Breast epithelium (tissue), 4 donors: ENCODE data around the gene IRF2. TPM values are rescaled to one million over a fixed set of nuclear protein-coding genes. Genes with fewer than 3 reads are reported as not detected.

Experiments used
- DNase-seq, 2 donors: peaks; one replicate each; pipeline ENCODE4 v3.0.0-alpha.2; 2019; ENCODE audit warnings: low spot score in 2 of 2
- H3K27ac ChIP-seq, 2 donors: fragments of 200-600 bp; sonication (generic) in 1 of 2; one replicate each; pipeline ENCODE4 v1.5.1; 2016 to 2019; ENCODE audit warnings: mild to moderate bottlenecking in 1 of 2
- H3K27me3 ChIP-seq, 2 donors: fragments of 200-600 bp; sonication (generic) in 1 of 2; one replicate each; pipeline versions ENCODE4 v1.5.1 to v1.6.0; 2017 to 2019; ENCODE audit warnings: control low read depth in 1 of 2, mild to moderate bottlenecking in 1 of 2
- H3K36me3 ChIP-seq: fragments of 200-600 bp; one replicate; pipeline ENCODE4 v1.5.1; 2019
- H3K4me1 ChIP-seq, 2 donors: fragments of 200-600 bp; sonication (generic); one replicate each; pipeline ENCODE4 v1.5.1; 2016 to 2019; ENCODE audit warnings: control low read depth in 1 of 2
- H3K4me3 ChIP-seq, 3 donors: fragments of 200-600 bp; sonication (generic); 1 replicate in 2 of 3; 2 replicates in 1 of 3; pipeline ENCODE4 v1.5.1; 2016 to 2019; ENCODE audit warnings: mild to moderate bottlenecking in 3 of 3, moderate library complexity in 2 of 3
- H3K9me3 ChIP-seq, 2 donors: fragments of 200-600 bp; sonication (generic) in 1 of 2; one replicate each; pipeline ENCODE4 v1.5.1; 2016 to 2019; ENCODE audit warnings: control low read depth in 1 of 2
- POLR2A ChIP-seq: fragments of 450-650 bp; IDR thresholded peaks from one replicate; pipeline ENCODE4 v1.6.1; 2016; ENCODE audit warnings: antibody characterized with exemption, mild to moderate bottlenecking, moderate library complexity
- POLR2AphosphoS5 ChIP-seq, 3 donors: sonication (generic); formaldehyde crosslinking; IDR thresholded peaks; one replicate each; pipeline ENCODE4 v1.6.1; 2017; ENCODE audit warnings: antibody characterized with exemption in 3 of 3
- intact Hi-C: fragments of 100-400 bp; cut with DNase I; formaldehyde crosslinking; loops from one replicate; pipeline ENCODE4 v1.15.1; 2023; ENCODE audit warnings: low total_unique reads
- total RNA-seq, 3 donors: library from RNA; depleted of rRNA; stranded (reverse); fragments of >200 nt; gene quantifications; one replicate each; pipeline ENCODE4 v1.1.0, GENCODE V29; 2016
- TF ChIP-seq, protein P1 (sequence below), 3 donors: fragments of 450-650 bp; IDR thresholded peaks; one replicate each; pipeline ENCODE4 v1.5.1; 2016 to 2017; ENCODE audit warnings: antibody characterized with exemption in 3 of 3, mild to moderate bottlenecking in 3 of 3, moderate library complexity in 3 of 3

The IRF2 gene
- total RNA-seq, 3 donors from 2014 or later: 27.4 to 57.8 (median 36.4) TPM

DNA sequence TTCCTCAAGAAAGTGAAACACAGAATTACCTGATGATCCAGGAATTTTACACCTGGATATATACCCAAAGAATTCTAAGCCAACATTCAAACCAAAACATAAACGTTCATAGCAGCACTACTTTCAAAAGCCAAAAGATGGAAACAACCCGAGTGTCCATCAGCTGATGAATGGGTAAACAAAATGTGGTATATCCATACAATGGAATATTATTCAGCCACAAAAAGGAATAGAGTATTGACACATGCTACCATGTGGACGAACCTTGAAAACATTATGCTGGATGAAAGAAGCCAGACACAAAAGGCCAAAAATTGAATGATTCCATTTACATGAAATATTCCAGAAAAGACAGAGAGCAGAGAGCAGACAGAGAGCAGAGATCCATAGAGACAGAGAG lies 52.0 kb downstream of the IRF2 start:
- Histone ChIP-seq H3K4me1 (peaks cover 0 to 6% of the 10 kb centered on the region in 2 donors), H3K9me3 (no peaks in the 10 kb centered on the region), H3K27me3 (no peaks in the 10 kb centered on the region), H3K36me3 (no peaks in the 10 kb centered on the region), H3K4me3 (no peak overlapping the region), H3K27ac (no peak overlapping the region)
- intact Hi-C loops: no loop called here
- TF ChIP-seq, protein P1, sequence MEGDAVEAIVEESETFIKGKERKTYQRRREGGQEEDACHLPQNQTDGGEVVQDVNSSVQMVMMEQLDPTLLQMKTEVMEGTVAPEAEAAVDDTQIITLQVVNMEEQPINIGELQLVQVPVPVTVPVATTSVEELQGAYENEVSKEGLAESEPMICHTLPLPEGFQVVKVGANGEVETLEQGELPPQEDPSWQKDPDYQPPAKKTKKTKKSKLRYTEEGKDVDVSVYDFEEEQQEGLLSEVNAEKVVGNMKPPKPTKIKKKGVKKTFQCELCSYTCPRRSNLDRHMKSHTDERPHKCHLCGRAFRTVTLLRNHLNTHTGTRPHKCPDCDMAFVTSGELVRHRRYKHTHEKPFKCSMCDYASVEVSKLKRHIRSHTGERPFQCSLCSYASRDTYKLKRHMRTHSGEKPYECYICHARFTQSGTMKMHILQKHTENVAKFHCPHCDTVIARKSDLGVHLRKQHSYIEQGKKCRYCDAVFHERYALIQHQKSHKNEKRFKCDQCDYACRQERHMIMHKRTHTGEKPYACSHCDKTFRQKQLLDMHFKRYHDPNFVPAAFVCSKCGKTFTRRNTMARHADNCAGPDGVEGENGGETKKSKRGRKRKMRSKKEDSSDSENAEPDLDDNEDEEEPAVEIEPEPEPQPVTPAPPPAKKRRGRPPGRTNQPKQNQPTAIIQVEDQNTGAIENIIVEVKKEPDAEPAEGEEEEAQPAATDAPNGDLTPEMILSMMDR (IDR thresholded peaks at IDR 0.05): no peak
- TF ChIP-seq POLR2AphosphoS5 (IDR thresholded peaks at IDR 0.05): no peak
- TF ChIP-seq POLR2A: no peak
- DNase-seq: no peak

- Histone ChIP-seq H3K27me3 (no peaks in the 10 kb centered on the region), H3K4me3 (no peak overlapping the region), H3K27ac (no peak overlapping the region), H3K36me3 (no peaks in the 10 kb centered on the region), H3K9me3 (no peaks in the 10 kb centered on the region), H3K4me1 (peaks cover 0 to 7% of the 10 kb centered on the region in 2 donors)
- TF ChIP-seq, protein P1 (IDR thresholded peaks at IDR 0.05): no peak
- TF ChIP-seq POLR2AphosphoS5 (IDR thresholded peaks at IDR 0.05): no peak
- TF ChIP-seq POLR2A: no peak
- intact Hi-C loops: no loop called here
- DNase-seq: no peak
These were observed 52.7 kb downstream of the IRF2 start for GRCh38 chr4:184421533-184422155.

DNA sequence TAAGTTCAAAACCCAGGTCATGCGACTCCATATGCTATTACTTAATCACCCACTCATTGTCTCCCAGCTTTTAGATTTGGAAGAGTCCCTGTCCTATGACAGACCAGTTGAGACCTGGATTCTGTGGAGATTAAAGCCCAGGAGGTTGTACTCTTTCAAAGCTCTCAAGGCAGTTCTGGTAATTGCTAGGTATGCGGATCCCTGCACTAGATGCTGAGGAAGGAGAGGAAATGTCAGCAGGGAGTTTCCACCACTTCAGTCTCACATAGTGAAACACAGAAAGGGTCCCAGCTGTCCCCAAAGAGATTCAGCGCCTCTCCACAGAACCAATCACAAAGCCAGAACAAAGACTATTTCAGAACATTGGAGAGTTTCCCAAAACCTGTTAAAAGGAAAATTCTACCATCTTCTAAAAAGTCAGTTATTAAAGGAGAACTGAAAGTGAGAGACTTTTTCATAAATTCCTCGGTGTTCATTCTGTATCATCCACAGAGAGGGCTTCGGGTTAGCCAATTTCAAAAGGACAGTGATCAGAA lies 53.4 kb downstream of the IRF2 start:
- H3K27me3 ChIP-seq: no peaks in the 10 kb centered on the region
- no peak for DNase-seq
- no peak overlapping the region for H3K27ac ChIP-seq
- intact Hi-C loops: no loop called here
- no peaks in the 10 kb centered on the region for H3K9me3 ChIP-seq
- peaks cover 0 to 7% of the 10 kb centered on the region in 2 donors for H3K4me1 ChIP-seq
- TF ChIP-seq, protein P1 (IDR thresholded peaks at IDR 0.05): no peak
- TF ChIP-seq POLR2A (no peak), POLR2AphosphoS5 (IDR thresholded peaks at IDR 0.05) (no peak)
- H3K36me3 ChIP-seq: no peaks in the 10 kb centered on the region
- H3K4me3 ChIP-seq: no peak overlapping the region

DNA sequence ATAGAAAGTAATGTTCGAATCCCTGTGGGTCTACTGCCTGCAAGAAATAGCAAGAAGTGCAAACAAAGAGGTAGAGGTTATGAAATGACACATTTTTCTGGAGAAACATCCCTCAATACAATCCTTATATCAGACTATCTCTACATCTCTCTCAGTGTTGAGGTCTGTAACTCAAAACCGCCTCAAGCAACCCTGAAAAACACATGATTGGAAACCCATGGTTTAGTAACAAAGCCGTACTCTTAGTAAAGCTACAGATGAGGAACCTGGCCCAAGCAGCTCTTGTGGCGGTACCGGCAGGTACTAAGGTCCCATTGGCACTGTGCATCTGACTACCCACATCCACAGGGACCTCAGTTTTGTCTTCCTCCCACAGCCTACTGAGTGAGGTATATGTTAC lies 53.9 kb downstream of the IRF2 start:
- H3K27ac ChIP-seq: no peak overlapping the region
- intact Hi-C loops: no loop called here
- TF ChIP-seq, protein P1 (IDR thresholded peaks at IDR 0.05): no peak
- TF ChIP-seq POLR2A (no peak), POLR2AphosphoS5 (IDR thresholded peaks at IDR 0.05) (no peak)
- H3K4me1 ChIP-seq: peaks cover 0 to 7% of the 10 kb centered on the region in 2 donors
- H3K27me3 ChIP-seq: no peaks in the 10 kb centered on the region
- no peaks in the 10 kb centered on the region for H3K36me3 ChIP-seq
- no peaks in the 10 kb centered on the region for H3K9me3 ChIP-seq
- no peak overlapping the region for H3K4me3 ChIP-seq
- no peak for DNase-seq

- Histone ChIP-seq H3K4me1 (peaks cover 0 to 5% of the 10 kb centered on the region in 2 donors), H3K27me3 (no peaks in the 10 kb centered on the region), H3K27ac (no peak overlapping the region), H3K4me3 (no peak overlapping the region), H3K36me3 (no peaks in the 10 kb centered on the region), H3K9me3 (no peaks in the 10 kb centered on the region)
- DNase-seq: no peak
- TF ChIP-seq POLR2A: no peak
- intact Hi-C loops: no loop called here
These were observed 54.4 kb downstream of the IRF2 start for GRCh38 chr4:184419976-184420375.
